HG02571 (cell line): ENCODE results near the gene PIK3CD.

Experiments used
- ATAC-seq: cut with Tn5 transposase; IDR thresholded peaks from one replicate; pipeline ENCODE4 v1.9.1; 2021; ENCODE audit warnings: mild to moderate bottlenecking, moderate library complexity; ENCODE audit not compliant: unreplicated experiment

The PIK3CD gene

GRCh38 chr1:9763914-9764313 is 112.4 kb downstream of the PIK3CD start:
- no peak for ATAC-seq

- no peak for ATAC-seq
Measured at GRCh38 chr1:9764550-9764949, 113.0 kb downstream of the PIK3CD start.

- no peak for ATAC-seq
Measured at GRCh38 chr1:9766759-9767442, 115.4 kb downstream of the PIK3CD start.

- no peak for ATAC-seq
Measured at GRCh38 chr1:9767964-9768668, 116.6 kb downstream of the PIK3CD start.

- no peak for ATAC-seq
Measured at GRCh38 chr1:9768983-9769382, 117.5 kb downstream of the PIK3CD start.

GRCh38 chr1:9770298-9770697 is 118.8 kb downstream of the PIK3CD start:
- no peak for ATAC-seq

- ATAC-seq, result no peak
Measured at GRCh38 chr1:9774712-9775679, 123.5 kb downstream of the PIK3CD start.

GRCh38 chr1:9776685-9777084 is 125.2 kb downstream of the PIK3CD start:
- ATAC-seq, result no peak
